ENCODE results near the gene RHNO1. TPM values are rescaled to one million over a fixed set of nuclear protein-coding genes. Genes with fewer than 3 reads are reported as not detected.

The RHNO1 gene
- total and polyA plus RNA-seq, 2 donors (not counting 1 experiment from before 2014, with no cell fraction given), result 29.7 to 33.2 TPM

DNA sequence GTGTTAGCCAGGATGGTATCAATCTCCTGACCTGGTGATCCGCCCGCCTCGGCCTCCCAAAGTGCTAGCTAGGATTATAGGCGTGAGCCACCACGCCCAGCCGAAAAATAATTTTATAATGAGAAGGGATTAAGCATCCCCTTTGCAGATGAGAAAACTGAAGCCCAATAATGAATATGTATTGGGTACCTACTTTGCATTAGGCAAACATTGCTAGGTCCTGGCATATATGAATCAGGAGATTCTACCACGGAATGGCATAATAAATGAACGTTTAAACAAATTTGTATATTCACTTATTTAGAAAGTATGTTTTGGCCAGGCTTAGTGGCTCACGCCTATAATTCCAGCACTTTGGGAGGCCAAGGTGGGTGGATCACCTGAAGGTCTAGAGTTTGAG is 46.0 kb downstream of the RHNO1 start:
- H3K27me3 ChIP-seq (ENCODE audit: control insufficient read depth, insufficient read depth, low read length), result no peaks in the 10 kb centered on the region
- H3K4me1 ChIP-seq (ENCODE audit: control insufficient read depth, extremely low read depth, insufficient read depth, low read length), result peaks cover 4% of the 10 kb centered on the region
- no peaks in the 10 kb centered on the region for H3K79me2 ChIP-seq (ENCODE audit: control insufficient read depth, insufficient read depth, low read length)
- no peaks in the 10 kb centered on the region for H3K9me3 ChIP-seq (ENCODE audit: control insufficient read depth, insufficient read depth, low read depth, low read length)
- TF ChIP-seq, protein P1, sequence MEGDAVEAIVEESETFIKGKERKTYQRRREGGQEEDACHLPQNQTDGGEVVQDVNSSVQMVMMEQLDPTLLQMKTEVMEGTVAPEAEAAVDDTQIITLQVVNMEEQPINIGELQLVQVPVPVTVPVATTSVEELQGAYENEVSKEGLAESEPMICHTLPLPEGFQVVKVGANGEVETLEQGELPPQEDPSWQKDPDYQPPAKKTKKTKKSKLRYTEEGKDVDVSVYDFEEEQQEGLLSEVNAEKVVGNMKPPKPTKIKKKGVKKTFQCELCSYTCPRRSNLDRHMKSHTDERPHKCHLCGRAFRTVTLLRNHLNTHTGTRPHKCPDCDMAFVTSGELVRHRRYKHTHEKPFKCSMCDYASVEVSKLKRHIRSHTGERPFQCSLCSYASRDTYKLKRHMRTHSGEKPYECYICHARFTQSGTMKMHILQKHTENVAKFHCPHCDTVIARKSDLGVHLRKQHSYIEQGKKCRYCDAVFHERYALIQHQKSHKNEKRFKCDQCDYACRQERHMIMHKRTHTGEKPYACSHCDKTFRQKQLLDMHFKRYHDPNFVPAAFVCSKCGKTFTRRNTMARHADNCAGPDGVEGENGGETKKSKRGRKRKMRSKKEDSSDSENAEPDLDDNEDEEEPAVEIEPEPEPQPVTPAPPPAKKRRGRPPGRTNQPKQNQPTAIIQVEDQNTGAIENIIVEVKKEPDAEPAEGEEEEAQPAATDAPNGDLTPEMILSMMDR (conservative IDR thresholded peaks at IDR 0.05 in 1 of 2, IDR thresholded peaks at IDR 0.05 in 1 of 2; ENCODE audit: low read depth in 1 of 2, low read length in 2 of 2), result no peak
- TF ChIP-seq EZH2 (IDR thresholded peaks at IDR 0.05; ENCODE audit: low read length, missing control alignments), result no peak
- peaks cover 5% of the 10 kb centered on the region for H3K36me3 ChIP-seq (ENCODE audit: control insufficient read depth, insufficient read depth, low read length)
- H3K9ac ChIP-seq (ENCODE audit: insufficient read depth, low read length), result no peak overlapping the region
- H3K27ac ChIP-seq (ENCODE audit: insufficient read depth, low read length), result no peak overlapping the region
- no peak for DNase-seq (ENCODE audit: low read depth in 2 of 2)
- no peaks in the 10 kb centered on the region for H4K20me1 ChIP-seq (ENCODE audit: control insufficient read depth, extremely low read depth, insufficient read depth, low read length)
- no peak overlapping the region for H3K4me2 ChIP-seq (ENCODE audit: extremely low read depth, insufficient read depth, low read length)
- H2AFZ ChIP-seq (ENCODE audit: low read length), result no peak overlapping the region
- no peak overlapping the region for H3K4me3 ChIP-seq (replicated peaks in 1 of 4; ENCODE audit: control extremely low read depth in 1 of 4, insufficient read depth in 1 of 4, low read depth in 3 of 4, low read length in 4 of 4)

DNA sequence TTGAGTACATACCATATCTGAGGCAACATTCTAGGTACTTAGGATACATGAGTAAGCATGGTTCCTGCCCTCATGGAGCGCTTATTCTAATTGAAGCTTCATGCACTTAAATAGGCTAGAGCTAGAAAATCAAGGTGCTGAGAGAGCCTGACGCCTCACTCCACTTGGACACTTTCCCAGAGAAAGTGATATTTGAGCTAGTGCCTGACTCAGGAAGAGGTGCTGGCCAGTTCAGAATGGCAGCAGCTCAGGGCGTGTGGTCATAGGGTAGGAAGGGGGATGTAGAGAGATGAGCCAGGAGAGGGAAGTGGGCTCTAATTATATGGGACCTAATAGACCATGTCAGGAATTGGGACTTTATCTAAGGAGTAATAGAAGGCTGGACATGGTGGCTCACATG is 47.0 kb downstream of the RHNO1 start:
- Histone ChIP-seq H3K27me3 (ENCODE audit: control insufficient read depth, insufficient read depth, low read length) (no peaks in the 10 kb centered on the region), H3K4me3 (replicated peaks in 1 of 4; ENCODE audit: control extremely low read depth in 1 of 4, insufficient read depth in 1 of 4, low read depth in 3 of 4, low read length in 4 of 4) (no peak overlapping the region), H3K9me3 (ENCODE audit: control insufficient read depth, insufficient read depth, low read depth, low read length) (no peaks in the 10 kb centered on the region), H3K27ac (ENCODE audit: insufficient read depth, low read length) (no peak overlapping the region), H3K36me3 (ENCODE audit: control insufficient read depth, insufficient read depth, low read length) (peaks cover 5% of the 10 kb centered on the region), H2AFZ (ENCODE audit: low read length) (no peak overlapping the region), H3K4me2 (ENCODE audit: extremely low read depth, insufficient read depth, low read length) (no peak overlapping the region), H3K79me2 (ENCODE audit: control insufficient read depth, insufficient read depth, low read length) (no peaks in the 10 kb centered on the region), H3K4me1 (ENCODE audit: control insufficient read depth, extremely low read depth, insufficient read depth, low read length) (peaks cover 4% of the 10 kb centered on the region), H4K20me1 (ENCODE audit: control insufficient read depth, extremely low read depth, insufficient read depth, low read length) (no peaks in the 10 kb centered on the region), H3K9ac (ENCODE audit: insufficient read depth, low read length) (no peak overlapping the region)
- TF ChIP-seq, protein P1 (conservative IDR thresholded peaks at IDR 0.05 in 1 of 2, IDR thresholded peaks at IDR 0.05 in 1 of 2; ENCODE audit: low read depth in 1 of 2, low read length in 2 of 2), result no peak
- TF ChIP-seq EZH2 (IDR thresholded peaks at IDR 0.05; ENCODE audit: low read length, missing control alignments), result no peak
- peak; percentile 55 to 70 for DNase-seq (ENCODE audit: low read depth in 2 of 2)

DNA sequence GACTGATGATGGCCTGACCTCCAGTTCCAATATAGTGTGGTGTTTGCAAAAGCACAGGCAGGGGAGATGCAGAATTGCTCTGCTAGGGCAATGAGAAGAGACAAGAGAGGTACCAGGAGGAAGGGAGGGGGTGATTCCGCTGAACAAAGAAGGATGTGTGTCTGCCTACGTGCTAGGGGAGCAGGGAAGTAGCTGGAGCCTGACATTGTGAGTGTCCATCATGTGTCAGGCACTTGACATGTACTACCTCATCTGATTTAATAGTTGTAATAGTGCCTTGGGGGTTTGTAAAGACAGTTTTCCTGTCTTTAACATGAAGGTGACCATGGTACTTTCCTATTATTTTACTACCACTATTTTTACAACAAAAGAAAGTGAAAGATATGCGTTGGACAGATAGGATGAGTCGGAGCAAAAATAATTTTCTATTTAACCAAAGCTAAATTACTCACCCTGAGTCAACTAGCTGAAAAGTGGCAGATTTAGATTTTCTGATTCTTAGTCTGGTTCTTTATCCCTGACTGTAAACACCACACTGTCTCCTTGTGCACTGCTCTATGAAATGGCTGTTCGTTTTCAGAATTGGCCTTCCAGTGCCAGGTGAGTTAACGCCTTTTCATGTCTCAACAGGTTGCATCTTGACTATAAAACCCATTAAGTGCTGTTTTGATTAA is 48.4 kb downstream of the RHNO1 start:
- Histone ChIP-seq H3K4me3 (replicated peaks in 1 of 4; ENCODE audit: control extremely low read depth in 1 of 4, insufficient read depth in 1 of 4, low read depth in 3 of 4, low read length in 4 of 4) (no peak overlapping the region), H3K4me1 (ENCODE audit: control insufficient read depth, extremely low read depth, insufficient read depth, low read length) (peaks cover 4% of the 10 kb centered on the region), H3K9ac (ENCODE audit: insufficient read depth, low read length) (no peak overlapping the region), H3K9me3 (ENCODE audit: control insufficient read depth, insufficient read depth, low read depth, low read length) (no peaks in the 10 kb centered on the region), H3K27me3 (ENCODE audit: control insufficient read depth, insufficient read depth, low read length) (no peaks in the 10 kb centered on the region), H4K20me1 (ENCODE audit: control insufficient read depth, extremely low read depth, insufficient read depth, low read length) (no peaks in the 10 kb centered on the region), H2AFZ (ENCODE audit: low read length) (no peak overlapping the region), H3K27ac (ENCODE audit: insufficient read depth, low read length) (no peak overlapping the region), H3K36me3 (ENCODE audit: control insufficient read depth, insufficient read depth, low read length) (peaks cover 3% of the 10 kb centered on the region), H3K4me2 (ENCODE audit: extremely low read depth, insufficient read depth, low read length) (peak overlapping the region; percentile 46), H3K79me2 (ENCODE audit: control insufficient read depth, insufficient read depth, low read length) (no peaks in the 10 kb centered on the region)
- no peak for TF ChIP-seq EZH2 (IDR thresholded peaks at IDR 0.05; ENCODE audit: low read length, missing control alignments)
- TF ChIP-seq, protein P1 (conservative IDR thresholded peaks at IDR 0.05 in 1 of 2, IDR thresholded peaks at IDR 0.05 in 1 of 2; ENCODE audit: low read depth in 1 of 2, low read length in 2 of 2), result no peak
- DNase-seq (ENCODE audit: low read depth in 2 of 2), result peak in 1 of 2 donors; percentile 7
